H1 (cell line): ENCODE data around the gene CYP27B1. TPM values are rescaled to one million over a fixed set of nuclear protein-coding genes. Genes with fewer than 3 reads are reported as not detected.

Source experiments
- CTCF ChIA-PET: fragments of 300-600 bp; sonication (Branson Sonifier 250); formaldehyde crosslinking; loops from one replicate; lab custom pipeline; 2021; ENCODE audit not compliant: partially characterized antibody; lab: Charles Lee
- POLR2A ChIA-PET: fragments of 300-600 bp; sonication (Branson Sonifier 250); formaldehyde crosslinking; loops from one replicate; lab custom pipeline; 2021; ENCODE audit warnings: inconsistent platforms; ENCODE audit not compliant: partially characterized antibody; lab: Charles Lee
- DNase-seq, 2 experiments: peaks; one replicate each; pipeline versions ENCODE4 v3.0.0 to v3.0.0-alpha.2; 2010 to 2022; ENCODE audit warnings: low spot score in 2 of 2, low read depth in 1 of 2, mixed read lengths in 1 of 2
- FAIRE-seq: peaks from 2 replicates; lab custom pipeline; 2011; peaks lifted over from hg19 to GRCh38; lab: Jason Lieb, UNC
- H2AFZ ChIP-seq: 2 replicates; pipeline ENCODE4 v1.8.1; 2012; ENCODE audit warnings: low read length, inconsistent platforms
- H2AK5ac ChIP-seq: 2 replicates; pipeline ENCODE4 v1.6.1; 2013; ENCODE audit warnings: low read depth, low read length
- H2BK120ac ChIP-seq: replicated peaks from 2 replicates; pipeline ENCODE3; 2013; ENCODE audit warnings: low read depth, low read length, inconsistent platforms
- H2BK12ac ChIP-seq: 2 replicates; pipeline ENCODE4 v1.6.1; 2013; ENCODE audit warnings: low read depth, low read length
- H2BK15ac ChIP-seq: 2 replicates; pipeline ENCODE4 v1.6.1; 2013; ENCODE audit warnings: low read length
- H2BK20ac ChIP-seq: 2 replicates; pipeline ENCODE4 v1.6.1; 2013; ENCODE audit warnings: low read length
- H2BK5ac ChIP-seq: 2 replicates; pipeline ENCODE4 v1.6.1; 2013; ENCODE audit warnings: low read depth, low read length
- H3K14ac ChIP-seq: 2 replicates; pipeline ENCODE4 v1.6.1; 2013; ENCODE audit warnings: inconsistent platforms; ENCODE audit not compliant: insufficient read length
- H3K18ac ChIP-seq: 2 replicates; pipeline ENCODE4 v1.6.1; 2013; ENCODE audit warnings: low read length; ENCODE audit errors: extremely low read depth
- H3K23ac ChIP-seq: 2 replicates; pipeline ENCODE4 v1.6.1; 2013; ENCODE audit warnings: inconsistent platforms; ENCODE audit not compliant: insufficient read length
- H3K23me2 ChIP-seq: 2 replicates; pipeline ENCODE4 v1.6.1; 2013; ENCODE audit warnings: low read depth, low read length
- H3K27ac ChIP-seq: 2 replicates; pipeline ENCODE4 v1.6.1; 2011; ENCODE audit warnings: low read depth, low read length, inconsistent platforms
- H3K27me3 ChIP-seq, 4 experiments: replicated peaks in 1 of 4; 1 replicate in 1 of 4; 2 replicates in 3 of 4; pipeline versions ENCODE4 v1.6.1 to v1.8.1; 2011 to 2013; ENCODE audit warnings: low read length in 3 of 4, mild to moderate bottlenecking in 3 of 4, inconsistent platforms in 2 of 4, mixed read lengths in 2 of 4, moderate library complexity in 1 of 4; ENCODE audit not compliant: control insufficient read depth in 3 of 4, insufficient read depth in 3 of 4; ENCODE audit errors: extremely low read depth in 1 of 4
- H3K36me3 ChIP-seq, 4 experiments: 2 replicates each; pipeline versions ENCODE4 v1.6.1 to v1.8.1; 2011 to 2013; ENCODE audit warnings: mild to moderate bottlenecking in 4 of 4, low read length in 3 of 4, moderate library complexity in 2 of 4, control low read depth in 1 of 4, inconsistent platforms in 1 of 4; ENCODE audit not compliant: insufficient read depth in 4 of 4, control insufficient read depth in 2 of 4
- H3K4ac ChIP-seq: replicated peaks from 2 replicates; pipeline ENCODE3; 2013; ENCODE audit warnings: low read length, low read depth, mixed read lengths, inconsistent platforms; ENCODE audit not compliant: insufficient read length
- H3K4me1 ChIP-seq, 4 experiments: replicated peaks in 1 of 4; 1 replicate in 1 of 4; 2 replicates in 3 of 4; pipeline versions ENCODE4 v1.6.1 to v1.8.1; 2011 to 2013; ENCODE audit warnings: low read length in 3 of 4, inconsistent platforms in 2 of 4, mixed read lengths in 1 of 4; ENCODE audit not compliant: insufficient read depth in 4 of 4, control insufficient read depth in 3 of 4
- H3K4me2 ChIP-seq, 2 experiments: 2 replicates each; pipeline versions ENCODE4 v1.6.1 to v1.8.1; 2011 to 2013; ENCODE audit warnings: low read depth in 2 of 2, low read length in 2 of 2, control low read depth in 1 of 2, inconsistent platforms in 1 of 2, mild to moderate bottlenecking in 1 of 2; ENCODE audit not compliant: insufficient read depth in 1 of 2
- H3K4me3 ChIP-seq, 4 experiments: fragments of 200-600, 300-600 bp in 1 of 4; sonication (generic), shearing (Covaris generic), sonication (Bioruptor Twin) in 1 of 4; 2 replicates each; pipeline versions ENCODE4 v1.5.1 to v1.8.1; 2011 to 2016; ENCODE audit warnings: low read length in 4 of 4, low read depth in 3 of 4, control low read depth in 2 of 4, inconsistent platforms in 2 of 4, mild to moderate bottlenecking in 2 of 4, mixed read lengths in 1 of 4, moderate library complexity in 1 of 4; ENCODE audit not compliant: insufficient read depth in 2 of 4; ENCODE audit errors: extremely low read depth in 1 of 4
- H3K56ac ChIP-seq: replicated peaks from 2 replicates; pipeline ENCODE3; 2013; ENCODE audit warnings: low read depth, mild to moderate bottlenecking, mixed read lengths, low read length, inconsistent platforms; ENCODE audit not compliant: insufficient read length
- H3K79me1 ChIP-seq: 2 replicates; pipeline ENCODE4 v1.6.1; 2013; ENCODE audit warnings: low read depth, low read length, control low read depth
- H3K79me2 ChIP-seq, 2 experiments: 2 replicates each; pipeline versions ENCODE4 v1.6.1 to v1.8.1; 2012 to 2013; ENCODE audit warnings: low read length in 2 of 2, mild to moderate bottlenecking in 2 of 2, inconsistent platforms in 1 of 2; ENCODE audit not compliant: insufficient read depth in 2 of 2, control insufficient read depth in 1 of 2
- H3K9ac ChIP-seq, 4 experiments: replicated peaks in 1 of 4; 1 replicate in 1 of 4; 2 replicates in 3 of 4; pipeline versions ENCODE4 v1.6.1 to v1.8.1; 2011 to 2013; ENCODE audit warnings: low read depth in 3 of 4, low read length in 3 of 4, control low read depth in 2 of 4, mild to moderate bottlenecking in 2 of 4, moderate library complexity in 2 of 4, inconsistent platforms in 1 of 4; ENCODE audit errors: extremely low read depth in 1 of 4
- H3K9me3 ChIP-seq, 2 experiments: 2 replicates each; pipeline versions ENCODE4 v1.6.1 to v1.8.1; 2012 to 2013; ENCODE audit warnings: mild to moderate bottlenecking in 2 of 2, moderate library complexity in 2 of 2, control low read depth in 1 of 2, inconsistent platforms in 1 of 2, low read depth in 1 of 2, low read length in 1 of 2, mixed read lengths in 1 of 2; ENCODE audit not compliant: insufficient read depth in 2 of 2
- H4K20me1 ChIP-seq, 2 experiments: replicated peaks in 1 of 2; 2 replicates each; pipeline versions ENCODE3 to v1.8.1; 2011 to 2013; ENCODE audit warnings: inconsistent platforms in 2 of 2, low read length in 2 of 2, mild to moderate bottlenecking in 1 of 2; ENCODE audit not compliant: insufficient read depth in 2 of 2, control insufficient read depth in 1 of 2
- H4K5ac ChIP-seq: 2 replicates; pipeline ENCODE4 v1.6.1; 2013; ENCODE audit warnings: low read length, low read depth, mixed read lengths, inconsistent platforms; ENCODE audit not compliant: insufficient read length
- H4K8ac ChIP-seq: 2 replicates; pipeline ENCODE4 v1.8.0; 2013; ENCODE audit warnings: mild to moderate bottlenecking, moderate library complexity, low read length, inconsistent platforms; ENCODE audit not compliant: insufficient read depth; ENCODE audit errors: extremely low read depth
- H4K91ac ChIP-seq: replicated peaks from 2 replicates; pipeline ENCODE3; 2013; ENCODE audit warnings: low read length, mixed read lengths, inconsistent platforms; ENCODE audit not compliant: insufficient read length
- ASH2L ChIP-seq: fragments of 200-600, 300-600 bp; sonication (generic); IDR thresholded peaks from one replicate; pipeline ENCODE4 v1.7.1; 2017; ENCODE audit warnings: low read length
- CBX5 ChIP-seq: fragments of 300-800, 300-1000 bp; sonication (generic); IDR thresholded peaks from 2 replicates; pipeline ENCODE4 v1.7.1; 2016; ENCODE audit warnings: antibody characterized with exemption, low read length, low read depth
- GTF2F1 ChIP-seq: IDR thresholded peaks from 2 replicates; pipeline ENCODE4 v1.6.1; 2012; ENCODE audit warnings: low read depth, low read length, improper control_type of control experiment, borderline replicate concordance
- JUN ChIP-seq: IDR thresholded peaks from 2 replicates; pipeline ENCODE4 v1.6.1; 2011; ENCODE audit warnings: low read depth, mild to moderate bottlenecking, improper control_type of control experiment, low read length
- KDM4A ChIP-seq: IDR thresholded peaks from one replicate; pipeline ENCODE4 v1.7.1; 2012; ENCODE audit warnings: low read depth, mild to moderate bottlenecking, moderate library complexity, low read length, inconsistent platforms; ENCODE audit not compliant: severe bottlenecking
- NRF1 ChIP-seq: IDR thresholded peaks from 2 replicates; pipeline ENCODE4 v1.6.1; 2011; ENCODE audit warnings: mild to moderate bottlenecking, low read depth, low read length, improper control_type of control experiment
- POLR2A ChIP-seq, 2 experiments: IDR thresholded peaks; 1 replicate in 1 of 2; 2 replicates in 1 of 2; pipeline ENCODE4 v1.6.1; 2011; ENCODE audit warnings: low read depth in 2 of 2, low read length in 2 of 2, mild to moderate bottlenecking in 2 of 2; ENCODE audit errors: control extremely low read depth in 1 of 2
- RXRA ChIP-seq: IDR thresholded peaks from 2 replicates; pipeline ENCODE4 v1.6.1; 2011; ENCODE audit warnings: low read depth, mild to moderate bottlenecking, low read length, moderate library complexity; ENCODE audit not compliant: insufficient read depth
- SIRT6 ChIP-seq: IDR thresholded peaks from one replicate; pipeline ENCODE4 v1.7.1; 2012; ENCODE audit warnings: low read length, inconsistent platforms
- SP2 ChIP-seq: IDR thresholded peaks from 2 replicates; pipeline ENCODE4 v1.6.1; 2012; ENCODE audit warnings: mild to moderate bottlenecking, low read length, inconsistent platforms
- TAF1 ChIP-seq: IDR thresholded peaks from 2 replicates; pipeline ENCODE4 v1.6.1; 2011; ENCODE audit warnings: mild to moderate bottlenecking, low read depth, low read length
- TCF12 ChIP-seq: IDR thresholded peaks from 2 replicates; pipeline ENCODE4 v1.6.1; 2011; ENCODE audit warnings: low read depth, mild to moderate bottlenecking, low read length
- WGBS, 2 experiments: shearing (Covaris generic) in 1 of 2; methylation state at CpG; one replicate each; pipeline versions ENCODE4 v1.1.6 to v1.1.7; 2013 to 2015; ENCODE audit warnings: low lambda C conversion rate in 2 of 2, mixed read lengths in 2 of 2, inconsistent platforms in 1 of 2, low coverage in 1 of 2, missing lambda C conversion rate in 1 of 2; ENCODE audit not compliant: insufficient replicate concordance in 2 of 2, insufficient coverage in 1 of 2, insufficient read length in 1 of 2; ENCODE audit errors: extremely low coverage in 1 of 2, missing lambda C conversion rate in 1 of 2; 5-methylcytosine and 5-hydroxymethylcytosine counted together
- polyA plus RNA-seq, 7 experiments: library from polyadenylated mRNA; depleted of rRNA in 3 of 7; stranded (reverse) in 5 of 7; unstranded in 2 of 7; fragments of >200 nt in 5 of 7; fragments of 200-250 nt in 2 of 7; gene quantifications; 1 replicate in 5 of 7; 2 replicates in 1 of 7; 4 replicates in 1 of 7; pipeline versions ENCODE4 v1.2.1 to v1.2.3, GENCODE V29; 2011 to 2013; ENCODE audit warnings: missing spikeins in 2 of 7, mixed read lengths in 2 of 7
- total RNA-seq: library from RNA; stranded (reverse); fragmentation: NEBNext Ultra II Directional; extraction: Animal tissue kit (Norgen Biotek cat#: 25700); gene quantifications from 2 replicates; pipeline ENCODE4 v1.2.1, GENCODE V29; 2021

Gene CYP27B1
- total and polyA plus RNA-seq, 2 of the 8 experiments (the other 6 are each of a cell fraction or from before 2014, with no cell fraction given): 2.9 to 3.3 TPM

DNA sequence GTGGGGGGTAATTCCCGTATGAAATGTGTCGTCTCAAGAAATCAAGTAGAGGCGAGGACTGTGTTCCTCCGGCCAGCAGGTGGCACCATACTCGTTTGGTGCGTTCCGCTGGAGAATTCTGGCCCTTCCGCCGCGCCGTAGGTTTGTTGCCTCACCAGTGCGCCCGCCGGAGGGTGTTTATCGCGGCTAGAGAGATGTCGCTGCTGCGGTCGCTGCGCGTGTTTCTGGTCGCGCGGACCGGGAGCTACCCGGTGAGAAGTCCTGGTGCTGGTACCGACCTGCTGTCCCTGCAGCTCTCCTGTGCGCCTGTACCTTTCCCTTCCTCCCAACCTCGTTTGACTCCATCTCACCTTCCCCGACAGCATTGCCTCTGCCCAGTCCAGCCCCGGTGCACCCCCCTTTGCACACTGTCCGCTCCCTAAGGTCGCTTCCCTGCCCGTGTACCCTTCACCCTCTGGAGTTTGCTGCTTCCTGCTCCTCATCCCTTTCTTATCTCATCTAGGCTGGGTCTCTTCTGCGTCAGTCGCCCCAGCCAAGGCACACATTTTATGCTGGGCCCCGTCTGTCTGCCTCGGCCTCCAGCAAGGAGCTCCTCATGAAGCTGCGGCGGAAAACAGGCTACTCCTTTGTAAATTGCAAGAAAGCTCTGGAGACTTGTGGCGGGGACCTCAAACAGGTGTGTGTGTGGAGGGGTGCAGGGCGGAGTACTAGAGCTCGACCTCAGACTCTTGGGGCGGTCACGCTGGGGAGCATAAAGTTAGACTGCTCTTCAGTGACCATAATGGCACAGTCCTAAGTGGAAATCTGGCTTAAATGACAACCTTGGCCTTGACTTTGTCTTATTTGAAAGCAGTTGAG lies 16.0 kb upstream of the CYP27B1 start, which contains the start of gene TSFM:
TSS of gene TSFM (plus strand) at position 180 of the 858 bp plus-strand sequence. CDS start at position 195, 15 bp downstream.
- Histone ChIP-seq H4K5ac (peak within 1 kb of the TSS; percentile 7), H3K36me3 (peaks cover 4 to 25% (median 13%) of the 10 kb centered on the region in 4 experiments; a peak in 7 of 8 replicates), H3K4me3 (peak within 1 kb of the TSS; percentile 76 to 99 (median 98)), H3K9ac (peak within 1 kb of the TSS; percentile 77 to 89 (median 84)), H2BK15ac (no peak within 1 kb of the TSS), H2BK5ac (peak within 1 kb of the TSS; percentile 71), H3K27ac (peak within 1 kb of the TSS; percentile 58; the same call in 1 of the 2 replicates), H3K9me3 (no peaks in the 10 kb centered on the region), H2BK120ac (no peak within 1 kb of the TSS), H3K27me3 (no peaks in the 10 kb centered on the region), H3K56ac (peak within 1 kb of the TSS; percentile 65), H4K8ac (peak within 1 kb of the TSS; percentile 28; the same call in 1 of the 2 replicates), H2BK12ac (no peak within 1 kb of the TSS), H3K4me1 (no peaks in the 10 kb centered on the region), H4K20me1 (peaks cover 0 to 2% of the 10 kb centered on the region in 2 experiments), H2BK20ac (no peak within 1 kb of the TSS), H2AK5ac (no peak within 1 kb of the TSS), H3K14ac (no peak within 1 kb of the TSS), H4K91ac (peak within 1 kb of the TSS; percentile 36), H3K79me2 (peaks cover 0 to 16% of the 10 kb centered on the region in 2 experiments; a peak in 2 of 4 replicates), H3K23me2 (peaks cover 2% of the 10 kb centered on the region; the same call in 1 of the 2 replicates), H2AFZ (peak within 1 kb of the TSS; percentile 96), H3K4me2 (peak within 1 kb of the TSS; percentile 67 to 80), H3K4ac (no peak within 1 kb of the TSS), H3K18ac (peak within 1 kb of the TSS; percentile 42; the same call in 1 of the 2 replicates), H3K23ac (no peak within 1 kb of the TSS), H3K79me1 (no peaks in the 10 kb centered on the region)
- FAIRE-seq: no peak
- ChIA-PET CTCF (interaction anchor here (0.6 to 4.6 kb wide), 30 partner anchors 9 to 1840 kb away, joined by 3 to 26 read pairs (median 4); partner anchors contain the start of genes CTDSP2, CYP27B1, EEF1AKMT3 and METTL1), POLR2A (interaction anchor here (0.9 to 2.8 kb wide), 14 partner anchors 10 to 116 kb away, joined by 3 to 22 read pairs (median 4); partner anchors contain the start of genes CTDSP2, CYP27B1, EEF1AKMT3 and METTL1)
- peak; percentile 77 to 98 for DNase-seq
- WGBS, 2 experiments: 3% methylated on average over 43 of the region's 45 CpGs; no CpG with 5 or more reads in 1 of the 2 experiments
- TF ChIP-seq POLR2A (IDR thresholded peaks at IDR 0.05; ENCODE audit: control extremely low read depth in 1 of 2, low read depth in 2 of 2, low read length in 2 of 2) (peak in 1 of 2 experiments; percentile 96; a peak in 2 of 3 replicates), TAF1 (peak; percentile 94), CBX5 (no peak), SP2 (peak; percentile 44; the same call in 1 of the 2 replicates), JUN (0 out of 2 replicates have a peak, but pooled peaks have one; percentile 3), SIRT6 (no peak), NRF1 (no peak), KDM4A (peak; percentile 85), ASH2L (peak; percentile 90), TCF12 (no peak), GTF2F1 (peak; percentile 74; the same call in 1 of the 2 replicates), RXRA (no peak)
